ENCODE measurements around the gene SPOCK2. TPM values are rescaled to one million over a fixed set of nuclear protein-coding genes. Genes with fewer than 3 reads are reported as not detected.
"Not testable (repeated sequence)": the region's sequence is repeated elsewhere in the genome, so short reads cannot be mapped to it uniquely, and the experiment has no call there.

The SPOCK2 gene
- total RNA-seq, 1 donor from 2014 or later: 3.2 TPM

GRCh38 chr10:72035252-72035887 lies 53.0 kb downstream of the SPOCK2 start:
- H3K9me3 Mint-ChIP-seq: no peaks in the 10 kb centered on the region
- H3K27me3 Mint-ChIP-seq (ENCODE audit: insufficient read depth, low read depth): peaks cover 5% of the 10 kb centered on the region
- Histone ChIP-seq H3K9me3 (ENCODE audit: low read depth) (no peaks in the 10 kb centered on the region), H4K20me1 (ENCODE audit: low read depth) (no peaks in the 10 kb centered on the region), H3F3A (ENCODE audit: low read depth) (peaks cover 11% of the 10 kb centered on the region), H3K4me3 (no peak overlapping the region), H3K36me3 (no peaks in the 10 kb centered on the region), H3K4me2 (no peak overlapping the region), H3K79me2 (ENCODE audit: low read depth) (no peaks in the 10 kb centered on the region), H3K9ac (no peak overlapping the region), H3K27ac (no peak overlapping the region), H3K27me3 (no peaks in the 10 kb centered on the region), H3K4me1 (peaks cover 16% of the 10 kb centered on the region), H2AFZ (replicated peaks) (no peak overlapping the region)
- H3K36me3 Mint-ChIP-seq: no peaks in the 10 kb centered on the region
- peak overlapping the region; percentile 72 for H3K27ac Mint-ChIP-seq
- TF ChIP-seq EZH2phosphoT487 (IDR thresholded peaks at IDR 0.05) (no peak), CTCF (IDR thresholded peaks at IDR 0.05) (no peak), EZH2 (IDR thresholded peaks at IDR 0.05) (no peak)
- no peak overlapping the region for H3K4me3 Mint-ChIP-seq
- peaks cover 51% of the 10 kb centered on the region for H3K4me1 Mint-ChIP-seq
- no peak for DNase-seq (ENCODE audit: low spot score)

GRCh38 chr10:72034761-72035160 lies 53.6 kb downstream of the SPOCK2 start:
- Histone ChIP-seq H3K79me2 (ENCODE audit: low read depth) (no peaks in the 10 kb centered on the region), H3K9me3 (ENCODE audit: low read depth) (no peaks in the 10 kb centered on the region), H3K4me2 (no peak overlapping the region), H3F3A (ENCODE audit: low read depth) (peaks cover 11% of the 10 kb centered on the region), H3K9ac (no peak overlapping the region), H4K20me1 (ENCODE audit: low read depth) (no peaks in the 10 kb centered on the region), H2AFZ (replicated peaks) (no peak overlapping the region), H3K4me3 (no peak overlapping the region), H3K4me1 (peaks cover 16% of the 10 kb centered on the region), H3K36me3 (no peaks in the 10 kb centered on the region), H3K27me3 (no peaks in the 10 kb centered on the region), H3K27ac (no peak overlapping the region)
- Mint-ChIP-seq H3K4me1 (peaks cover 57% of the 10 kb centered on the region), H3K4me3 (no peak overlapping the region), H3K27me3 (ENCODE audit: insufficient read depth, low read depth) (peaks cover 6% of the 10 kb centered on the region), H3K27ac (peak overlapping the region; percentile 72), H3K36me3 (no peaks in the 10 kb centered on the region), H3K9me3 (no peaks in the 10 kb centered on the region)
- TF ChIP-seq EZH2 (IDR thresholded peaks at IDR 0.05) (no peak), EZH2phosphoT487 (IDR thresholded peaks at IDR 0.05) (no peak), CTCF (IDR thresholded peaks at IDR 0.05) (no peak)
- DNase-seq (ENCODE audit: low spot score): no peak

- H3K4me3 ChIP-seq: no peak overlapping the region
- Mint-ChIP-seq H3K9me3 (no peaks in the 10 kb centered on the region), H3K4me3 (no peak overlapping the region), H3K27ac (peak overlapping the region; percentile 90), H3K4me1 (peaks cover 56% of the 10 kb centered on the region), H3K27me3 (ENCODE audit: insufficient read depth, low read depth) (peaks cover 6% of the 10 kb centered on the region), H3K36me3 (no peaks in the 10 kb centered on the region)
- H3K27me3 ChIP-seq: no peaks in the 10 kb centered on the region
- TF ChIP-seq CTCF (IDR thresholded peaks at IDR 0.05): no peak
- no peak for TF ChIP-seq EZH2phosphoT487 (IDR thresholded peaks at IDR 0.05)
- TF ChIP-seq EZH2 (IDR thresholded peaks at IDR 0.05): no peak
- no peaks in the 10 kb centered on the region for H3K36me3 ChIP-seq
- peaks cover 16% of the 10 kb centered on the region for H3K4me1 ChIP-seq
- H3K79me2 ChIP-seq (ENCODE audit: low read depth): no peaks in the 10 kb centered on the region
- no peak overlapping the region for H3K9ac ChIP-seq
- no peaks in the 10 kb centered on the region for H4K20me1 ChIP-seq (ENCODE audit: low read depth)
- no peak overlapping the region for H2AFZ ChIP-seq (replicated peaks)
- H3K27ac ChIP-seq: no peak overlapping the region
- no peak overlapping the region for H3K4me2 ChIP-seq
- no peak for DNase-seq (ENCODE audit: low spot score)
- peaks cover 11% of the 10 kb centered on the region for H3F3A ChIP-seq (ENCODE audit: low read depth)
- H3K9me3 ChIP-seq (ENCODE audit: low read depth): no peaks in the 10 kb centered on the region
Observed at GRCh38 chr10:72034040-72034499, 54.3 kb downstream of the SPOCK2 start.

- H3K4me3 ChIP-seq; DNase-seq (ENCODE audit: low spot score); H3K9me3 ChIP-seq (ENCODE audit: low read depth); H3K9ac ChIP-seq; H3K27ac Mint-ChIP-seq; H3K4me2 ChIP-seq; H3F3A ChIP-seq (ENCODE audit: low read depth); H2AFZ ChIP-seq (replicated peaks); H3K27me3 ChIP-seq; H3K27me3 Mint-ChIP-seq (ENCODE audit: insufficient read depth, low read depth); H3K27ac ChIP-seq; H3K79me2 ChIP-seq (ENCODE audit: low read depth); H3K4me3 Mint-ChIP-seq; H4K20me1 ChIP-seq (ENCODE audit: low read depth); H3K4me1 ChIP-seq; H3K9me3 Mint-ChIP-seq; H3K36me3 Mint-ChIP-seq; H3K36me3 ChIP-seq: not testable (repeated sequence)
- H3K4me1 Mint-ChIP-seq: peaks cover 44% of the 10 kb centered on the region
Observed at GRCh38 chr10:72032409-72033162, 55.8 kb downstream of the SPOCK2 start.

All from neural progenitor cell (in vitro differentiated cells).